ENCODE data around the gene SLC26A1. TPM values are rescaled to one million over a fixed set of nuclear protein-coding genes. Genes with fewer than 3 reads are reported as not detected.

Gene SLC26A1
- total RNA-seq, 1 donor from 2014 or later, result not detected

DNA sequence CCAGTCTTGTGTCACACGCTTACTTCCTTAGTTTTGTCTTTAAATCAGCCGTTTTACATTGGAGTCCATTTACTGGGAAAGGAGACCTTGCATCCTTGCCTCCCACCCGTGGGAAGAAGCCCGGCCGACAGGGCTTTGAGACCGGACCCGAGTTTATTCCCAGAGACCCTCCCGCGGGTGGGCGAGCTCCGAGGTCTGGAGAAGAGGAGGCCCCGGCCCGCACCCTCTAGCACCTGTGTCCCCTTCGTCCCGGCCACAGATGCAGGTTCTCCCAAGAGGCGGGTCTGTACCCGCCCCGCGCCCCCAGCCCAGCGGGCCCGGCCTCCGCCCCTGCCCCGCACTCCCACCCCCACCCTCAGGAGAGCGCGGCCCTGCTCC is 3.8 kb upstream of the SLC26A1 start:
- ChIA-PET CTCF (no interaction called here), POLR2A (no interaction called here)
- DNase-seq (peak; percentile 18), ATAC-seq (ENCODE audit: low read depth) (no peak)
- H3K36me3 Mint-ChIP-seq (ENCODE audit: low read depth), result peaks cover 2% of the 10 kb centered on the region
- TF ChIP-seq, protein P1, sequence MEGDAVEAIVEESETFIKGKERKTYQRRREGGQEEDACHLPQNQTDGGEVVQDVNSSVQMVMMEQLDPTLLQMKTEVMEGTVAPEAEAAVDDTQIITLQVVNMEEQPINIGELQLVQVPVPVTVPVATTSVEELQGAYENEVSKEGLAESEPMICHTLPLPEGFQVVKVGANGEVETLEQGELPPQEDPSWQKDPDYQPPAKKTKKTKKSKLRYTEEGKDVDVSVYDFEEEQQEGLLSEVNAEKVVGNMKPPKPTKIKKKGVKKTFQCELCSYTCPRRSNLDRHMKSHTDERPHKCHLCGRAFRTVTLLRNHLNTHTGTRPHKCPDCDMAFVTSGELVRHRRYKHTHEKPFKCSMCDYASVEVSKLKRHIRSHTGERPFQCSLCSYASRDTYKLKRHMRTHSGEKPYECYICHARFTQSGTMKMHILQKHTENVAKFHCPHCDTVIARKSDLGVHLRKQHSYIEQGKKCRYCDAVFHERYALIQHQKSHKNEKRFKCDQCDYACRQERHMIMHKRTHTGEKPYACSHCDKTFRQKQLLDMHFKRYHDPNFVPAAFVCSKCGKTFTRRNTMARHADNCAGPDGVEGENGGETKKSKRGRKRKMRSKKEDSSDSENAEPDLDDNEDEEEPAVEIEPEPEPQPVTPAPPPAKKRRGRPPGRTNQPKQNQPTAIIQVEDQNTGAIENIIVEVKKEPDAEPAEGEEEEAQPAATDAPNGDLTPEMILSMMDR (IDR thresholded peaks at IDR 0.05), result no peak
- H3K4me3 Mint-ChIP-seq, result no peak overlapping the region
- H3K27ac Mint-ChIP-seq, result no peak overlapping the region
- intact Hi-C loops (cut with micrococcal nuclease), result no loop called here
- peaks cover 27% of the 10 kb centered on the region for H3K4me1 Mint-ChIP-seq
- H3K27me3 Mint-ChIP-seq, result peaks cover 15% of the 10 kb centered on the region
- H3K9me3 Mint-ChIP-seq, result no peaks in the 10 kb centered on the region

- intact Hi-C loops (cut with micrococcal nuclease), result no loop called here
- Mint-ChIP-seq H3K4me3 (no peak overlapping the region), H3K4me1 (peaks cover 27% of the 10 kb centered on the region), H3K27ac (no peak overlapping the region), H3K27me3 (peaks cover 15% of the 10 kb centered on the region), H3K36me3 (ENCODE audit: low read depth) (peaks cover 2% of the 10 kb centered on the region), H3K9me3 (no peaks in the 10 kb centered on the region)
- POLR2A ChIA-PET, result no interaction called here
- DNase-seq (peak; percentile 15), ATAC-seq (ENCODE audit: low read depth) (no peak)
- TF ChIP-seq, protein P1 (IDR thresholded peaks at IDR 0.05), result no peak
- CTCF ChIA-PET, result no interaction called here
Observed at GRCh38 chr4:996030-996996, 3.1 kb upstream of the SLC26A1 start.

GRCh38 chr4:995311-996026 is 2.3 kb upstream of the SLC26A1 start:
- H3K9me3 Mint-ChIP-seq, result no peaks in the 10 kb centered on the region
- intact Hi-C loops (cut with micrococcal nuclease), result no loop called here
- H3K4me1 Mint-ChIP-seq, result peaks cover 25% of the 10 kb centered on the region
- H3K27me3 Mint-ChIP-seq, result peaks cover 13% of the 10 kb centered on the region
- POLR2A ChIA-PET, result no interaction called here
- ATAC-seq (ENCODE audit: low read depth) (no peak), DNase-seq (no peak)
- H3K36me3 Mint-ChIP-seq (ENCODE audit: low read depth), result peaks cover 4% of the 10 kb centered on the region
- no peak overlapping the region for H3K27ac Mint-ChIP-seq
- H3K4me3 Mint-ChIP-seq, result no peak overlapping the region
- TF ChIP-seq, protein P1 (IDR thresholded peaks at IDR 0.05), result no peak
- CTCF ChIA-PET, result no interaction called here

DNA sequence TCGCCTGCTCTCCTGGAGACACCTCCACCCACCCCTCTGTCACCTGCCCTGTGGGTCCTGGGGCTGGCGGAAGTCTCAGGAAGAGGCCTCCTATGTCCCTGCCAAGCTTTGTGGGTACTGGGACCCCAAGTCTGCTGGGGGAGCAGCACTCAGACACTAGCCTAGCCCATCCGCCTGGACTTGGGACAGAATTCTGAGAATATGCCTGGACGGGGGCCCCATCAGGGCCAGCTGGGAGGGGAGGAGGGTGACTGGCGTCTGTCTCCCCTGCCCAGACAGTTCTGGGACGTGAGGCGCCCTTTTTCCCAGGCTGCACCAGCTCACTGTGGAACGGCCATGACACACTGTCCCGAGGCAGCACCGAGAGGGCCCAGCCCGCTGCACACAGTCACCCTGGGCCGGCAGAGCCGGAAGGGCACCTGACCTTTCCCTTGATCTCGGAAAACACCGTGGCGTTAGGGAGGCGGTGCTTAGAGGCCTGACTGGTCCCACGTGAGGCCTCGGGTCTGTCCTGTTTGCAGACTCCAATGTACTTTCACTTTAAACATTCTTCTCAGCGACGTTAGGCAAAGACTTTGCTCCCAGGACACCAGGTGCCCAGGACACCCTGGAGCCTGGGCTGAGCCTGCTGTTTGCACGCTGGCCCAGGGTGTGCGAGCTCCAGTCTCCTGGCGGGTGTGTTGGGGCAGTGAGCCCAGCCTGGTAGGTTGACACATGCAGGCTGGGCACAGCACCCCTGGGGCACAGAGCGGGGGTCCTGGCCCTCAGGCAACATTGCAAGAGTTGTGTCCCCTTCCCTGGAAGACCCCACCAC is 700 bp downstream of the SLC26A1 start:
- ChIA-PET POLR2A (no interaction called here), CTCF (no interaction called here)
- Mint-ChIP-seq H3K27ac (no peak overlapping the region), H3K4me3 (no peak overlapping the region), H3K4me1 (peaks cover 6% of the 10 kb centered on the region), H3K36me3 (ENCODE audit: low read depth) (peaks cover 8% of the 10 kb centered on the region), H3K27me3 (peaks cover 3% of the 10 kb centered on the region), H3K9me3 (no peaks in the 10 kb centered on the region)
- ATAC-seq (ENCODE audit: low read depth) (peak; percentile 43), DNase-seq (no peak)
- intact Hi-C loops (cut with micrococcal nuclease), result no loop called here
- TF ChIP-seq, protein P1 (IDR thresholded peaks at IDR 0.05), result no peak
